CD4-positive, alpha-beta T cell (primary cell): ENCODE measurements around the gene ARHGEF4. TPM values are rescaled to one million over a fixed set of nuclear protein-coding genes. Genes with fewer than 3 reads are reported as not detected.

Experiments
- ATAC-seq: fragments of 200-7000 bp; cut with Tn5 transposase; one replicate; pipeline ENCODE4 v1.10.0; 2022; ENCODE audit warnings: mild to moderate bottlenecking; ENCODE audit not compliant: poor library complexity
- CTCF ChIA-PET: fragments of 350-600 bp; sonication (Branson Sonifier 250); formaldehyde crosslinking; loops from one replicate; lab custom pipeline; 2021; ENCODE audit warnings: antibody characterized with exemption, inconsistent platforms; lab: Charles Lee
- POLR2A ChIA-PET: fragments of 350-600 bp; sonication (Branson Sonifier 250); formaldehyde crosslinking; loops from one replicate; lab custom pipeline; 2021; ENCODE audit warnings: antibody characterized with exemption, inconsistent platforms; lab: Charles Lee
- DNase-seq, 14 experiments: peaks; one replicate each; pipeline ENCODE4 v3.0.0-alpha.2; 2013 to 2020; ENCODE audit warnings: mixed read lengths in 2 of 14
- H3K27ac ChIP-seq, 2 donors: one replicate each; pipeline versions ENCODE4 v1.5.1 to v1.7.0; 2013; ENCODE audit warnings: low read length in 2 of 2, low read depth in 1 of 2, mild to moderate bottlenecking in 1 of 2
- H3K27me3 ChIP-seq, 2 experiments: 1 replicate in 1 of 2; 2 replicates in 1 of 2; pipeline versions ENCODE4 v1.6.1 to v1.7.0; 2013; ENCODE audit warnings: low read length in 2 of 2, control low read depth in 1 of 2, mild to moderate bottlenecking in 1 of 2, moderate library complexity in 1 of 2; ENCODE audit not compliant: insufficient read depth in 2 of 2, control insufficient read depth in 1 of 2
- H3K36me3 ChIP-seq: one replicate; pipeline ENCODE4 v1.6.1; 2013; ENCODE audit warnings: low read length, control low read depth; ENCODE audit not compliant: insufficient read depth
- H3K4me1 ChIP-seq: one replicate; pipeline ENCODE4 v1.6.1; 2013; ENCODE audit warnings: low read length, control low read depth; ENCODE audit not compliant: insufficient read depth
- H3K4me3 ChIP-seq: one replicate; pipeline ENCODE4 v1.5.1; 2013; ENCODE audit warnings: mild to moderate bottlenecking, low read length, moderate library complexity
- H3K9me3 ChIP-seq, 2 experiments: 1 replicate in 1 of 2; 2 replicates in 1 of 2; pipeline versions ENCODE4 v1.6.1 to v1.7.0; 2013; ENCODE audit warnings: low read length in 2 of 2, mild to moderate bottlenecking in 2 of 2, control low read depth in 1 of 2, moderate library complexity in 1 of 2; ENCODE audit not compliant: control insufficient read depth in 1 of 2, insufficient read depth in 1 of 2
- H3K27ac Mint-ChIP-seq: one replicate; pipeline ENCODE4 v1.8.0; 2020; ENCODE audit warnings: mixed read lengths
- H3K27me3 Mint-ChIP-seq: one replicate; pipeline ENCODE4 v1.8.0; 2021; ENCODE audit warnings: mixed read lengths
- H3K36me3 Mint-ChIP-seq: one replicate; pipeline ENCODE4 v1.8.0; 2021; ENCODE audit warnings: low read depth, mixed read lengths
- H3K4me1 Mint-ChIP-seq: one replicate; pipeline ENCODE4 v1.8.0; 2021; ENCODE audit warnings: low read depth, mixed read lengths
- H3K4me3 Mint-ChIP-seq: one replicate; pipeline ENCODE4 v1.8.0; 2020; ENCODE audit warnings: mild to moderate bottlenecking, mixed read lengths
- H3K9me3 Mint-ChIP-seq: one replicate; pipeline ENCODE4 v1.8.0; 2020; ENCODE audit warnings: mixed read lengths
- CTCF ChIP-seq: fragments of 200-600 bp; IDR thresholded peaks from one replicate; pipeline ENCODE4 v1.8.0; 2022; ENCODE audit warnings: antibody characterized with exemption, mild to moderate bottlenecking
- intact Hi-C, 2 experiments: fragments of 100-400 bp; cut with DNase I in 1 of 2; cut with micrococcal nuclease in 1 of 2; formaldehyde crosslinking; loops; one replicate each; pipeline versions ENCODE4 v1.15.1 to v1.9.0; 2023 to 2025; cut with DNase I, micrococcal nuclease
- total RNA-seq, 174 experiments: library from RNA in 2 of 174; stranded (reverse) in 2 of 174; gene quantifications; one replicate each; pipeline ENCODE4 v1.2.3 and lab custom pipeline; 2021 to 2026

Gene ARHGEF4
- total RNA-seq, 2 experiments from 2014 or later: 3.6 to 4.1 TPM

- no peak overlapping the region for H3K4me3 Mint-ChIP-seq
- no peaks in the 10 kb centered on the region for H3K4me1 ChIP-seq
- no peaks in the 10 kb centered on the region for H3K4me1 Mint-ChIP-seq
- H3K36me3 ChIP-seq: no peaks in the 10 kb centered on the region
- no peak for ATAC-seq
- H3K4me3 ChIP-seq: no peak overlapping the region
- no peak overlapping the region for H3K27ac Mint-ChIP-seq
- POLR2A ChIA-PET: no interaction called here
- TF ChIP-seq CTCF: no peak
- H3K27me3 Mint-ChIP-seq: no peaks in the 10 kb centered on the region
- H3K9me3 ChIP-seq: no peaks in the 10 kb centered on the region
- intact Hi-C loops: no loop called here
- CTCF ChIA-PET: no interaction called here
- no peaks in the 10 kb centered on the region for H3K36me3 Mint-ChIP-seq
- no peaks in the 10 kb centered on the region for H3K9me3 Mint-ChIP-seq
- H3K27me3 ChIP-seq: no peaks in the 10 kb centered on the region
- no peak for DNase-seq
- no peak overlapping the region for H3K27ac ChIP-seq
Measured at GRCh38 chr2:130985206-130985780, 148.6 kb downstream of the ARHGEF4 start.

- H3K27ac Mint-ChIP-seq: no peak overlapping the region
- Histone ChIP-seq H3K4me1 (no peaks in the 10 kb centered on the region), H3K27me3 (no peaks in the 10 kb centered on the region), H3K27ac (no peak overlapping the region), H3K4me3 (no peak overlapping the region), H3K9me3 (no peaks in the 10 kb centered on the region), H3K36me3 (no peaks in the 10 kb centered on the region)
- H3K27me3 Mint-ChIP-seq: no peaks in the 10 kb centered on the region
- no peak for TF ChIP-seq CTCF
- no peak for ATAC-seq
- no peaks in the 10 kb centered on the region for H3K36me3 Mint-ChIP-seq
- H3K4me3 Mint-ChIP-seq: no peak overlapping the region
- no peaks in the 10 kb centered on the region for H3K9me3 Mint-ChIP-seq
- no peaks in the 10 kb centered on the region for H3K4me1 Mint-ChIP-seq
- intact Hi-C loops: no loop called here
- ChIA-PET CTCF (no interaction called here), POLR2A (no interaction called here)
- no peak for DNase-seq
Measured at GRCh38 chr2:130985831-130986649, 149.3 kb downstream of the ARHGEF4 start.

GRCh38 chr2:130986890-130987493 lies 150.3 kb downstream of the ARHGEF4 start:
- Mint-ChIP-seq H3K36me3 (no peaks in the 10 kb centered on the region), H3K9me3 (no peaks in the 10 kb centered on the region), H3K4me1 (no peaks in the 10 kb centered on the region), H3K27ac (no peak overlapping the region), H3K4me3 (no peak overlapping the region), H3K27me3 (no peaks in the 10 kb centered on the region)
- H3K36me3 ChIP-seq: no peaks in the 10 kb centered on the region
- ChIA-PET POLR2A (no interaction called here), CTCF (no interaction called here)
- H3K4me3 ChIP-seq: no peak overlapping the region
- intact Hi-C loops: no loop called here
- no peaks in the 10 kb centered on the region for H3K27me3 ChIP-seq
- H3K27ac ChIP-seq: no peak overlapping the region
- ATAC-seq: no peak
- no peaks in the 10 kb centered on the region for H3K9me3 ChIP-seq
- no peak for TF ChIP-seq CTCF
- H3K4me1 ChIP-seq: no peaks in the 10 kb centered on the region
- DNase-seq: no peak
